Measurements from ENCODE around the gene MNT.

Gene MNT

GRCh38 chr17:2369551-2370210 lies 31.2 kb downstream of the MNT start:
- peak overlapping the region in 6 of 21 experiments; percentile 11 to 43 (median 32) for H3K27ac ChIP-seq
- no peak overlapping the region for H3K4me3 ChIP-seq

- Histone ChIP-seq H3K4me3 (no peak overlapping the region), H3K27ac (peak overlapping the region in 1 of 21 experiments; percentile 32)
Measured at GRCh38 chr17:2369039-2369438, 31.8 kb downstream of the MNT start.

- H3K4me3 ChIP-seq, result no peak overlapping the region
- H3K27ac ChIP-seq, result no peak overlapping the region
Measured at GRCh38 chr17:2368359-2368758, 32.5 kb downstream of the MNT start.

GRCh38 chr17:2366747-2367494 lies 33.9 kb downstream of the MNT start:
- Histone ChIP-seq H3K4me3 (no peak overlapping the region), H3K27ac (peak overlapping the region in 1 of 21 experiments; percentile 9)

GRCh38 chr17:2365132-2365531 lies 35.7 kb downstream of the MNT start:
- Histone ChIP-seq H3K27ac (no peak overlapping the region), H3K4me3 (no peak overlapping the region)

GRCh38 chr17:2364763-2365116 lies 36.1 kb downstream of the MNT start:
- Histone ChIP-seq H3K4me3 (no peak overlapping the region), H3K27ac (no peak overlapping the region)

GRCh38 chr17:2363851-2364762 lies 36.8 kb downstream of the MNT start:
- no peak overlapping the region for H3K27ac ChIP-seq
- no peak overlapping the region for H3K4me3 ChIP-seq

- no peak overlapping the region for H3K27ac ChIP-seq
- H3K4me3 ChIP-seq, result no peak overlapping the region
Measured at GRCh38 chr17:2363318-2363717, 37.5 kb downstream of the MNT start.

GRCh38 chr17:2362881-2363280 lies 38.0 kb downstream of the MNT start:
- H3K4me3 ChIP-seq, result no peak overlapping the region
- H3K27ac ChIP-seq, result no peak overlapping the region

- H3K4me3 ChIP-seq, result no peak overlapping the region
Measured at GRCh38 chr17:2362416-2362815, 38.4 kb downstream of the MNT start.

GRCh38 chr17:2362016-2362415 lies 38.8 kb downstream of the MNT start:
- Histone ChIP-seq H3K27ac (no peak overlapping the region), H3K4me3 (no peak overlapping the region)

More at GRCh38 chr17:2362416-2362815, 38.4 kb downstream of the MNT start:
- no peak overlapping the region for H3K27ac ChIP-seq

GRCh38 chr17:2361010-2361760 lies 39.7 kb downstream of the MNT start:
- H3K4me3 ChIP-seq, result no peak overlapping the region
- no peak overlapping the region for H3K27ac ChIP-seq

GRCh38 chr17:2357931-2358434 lies 42.9 kb downstream of the MNT start:
- no peak overlapping the region for H3K27ac ChIP-seq
- no peak overlapping the region for H3K4me3 ChIP-seq

- H3K4me3 ChIP-seq, result no peak overlapping the region
- no peak overlapping the region for H3K27ac ChIP-seq
Measured at GRCh38 chr17:2357237-2357636, 43.6 kb downstream of the MNT start.

GRCh38 chr17:2354311-2354710 lies 46.5 kb downstream of the MNT start:
- no peak overlapping the region for H3K4me3 ChIP-seq
- peak overlapping the region in 5 of 21 experiments; percentile 31 to 77 (median 46) for H3K27ac ChIP-seq

GRCh38 chr17:2351269-2351668 lies 49.6 kb downstream of the MNT start:
- no peak overlapping the region for H3K27ac ChIP-seq
- no peak overlapping the region for H3K4me3 ChIP-seq

- Histone ChIP-seq H3K4me3 (no peak overlapping the region), H3K27ac (peak overlapping the region in 8 of 21 experiments; percentile 2 to 69 (median 50))
Measured at GRCh38 chr17:2347805-2348685, 52.8 kb downstream of the MNT start.

GRCh38 chr17:2346475-2346874 lies 54.4 kb downstream of the MNT start:
- Histone ChIP-seq H3K27ac (peak overlapping the region in 10 of 21 experiments; percentile 14 to 82 (median 54)), H3K4me3 (no peak overlapping the region)
